Fibroblast of lung (primary cell): Measurements from ENCODE around the gene FBXO39. TPM values are rescaled to one million over a fixed set of nuclear protein-coding genes. Genes with fewer than 3 reads are reported as not detected.
A peak's percentile ranks its signal among the peaks of the same experiment; 100 is the strongest.

Experiments used
- DNase-seq, 2 donors: peaks; one replicate each; pipeline versions ENCODE4 v3.0.0 to v3.0.0-alpha.2; 2010; ENCODE audit warnings: low read depth in 2 of 2
- H2AFZ ChIP-seq: 2 replicates; pipeline ENCODE4 v1.5.1; 2012; ENCODE audit warnings: low read length, control low read depth, inconsistent platforms
- H3K27ac ChIP-seq: 2 replicates; pipeline ENCODE4 v1.5.1; 2011; ENCODE audit warnings: low read length, control low read depth; ENCODE audit not compliant: insufficient read depth
- H3K27me3 ChIP-seq: 2 replicates; pipeline ENCODE4 v1.5.1; 2011; ENCODE audit warnings: mild to moderate bottlenecking, low read length; ENCODE audit not compliant: control insufficient read depth, insufficient read depth
- H3K36me3 ChIP-seq: 2 replicates; pipeline ENCODE4 v1.5.1; 2011; ENCODE audit warnings: low read length; ENCODE audit not compliant: control insufficient read depth, insufficient read depth
- H3K4me1 ChIP-seq: 2 replicates; pipeline ENCODE4 v1.5.1; 2011; ENCODE audit warnings: low read length; ENCODE audit not compliant: control insufficient read depth, insufficient read depth; ENCODE audit errors: extremely low read depth
- H3K4me2 ChIP-seq: 2 replicates; pipeline ENCODE4 v1.5.1; 2011; ENCODE audit warnings: low read length, control low read depth; ENCODE audit not compliant: insufficient read depth; ENCODE audit errors: extremely low read depth
- H3K4me3 ChIP-seq, 4 experiments: fragments of 200-600 bp in 1 of 4; sonication (generic) in 1 of 4; replicated peaks in 1 of 4; 2 replicates each; pipeline ENCODE4 v1.5.1; 2011 to 2016; ENCODE audit warnings: low read length in 4 of 4, low read depth in 3 of 4, mild to moderate bottlenecking in 3 of 4, control low read depth in 2 of 4, inconsistent platforms in 1 of 4, mixed read lengths in 1 of 4; ENCODE audit not compliant: insufficient read depth in 1 of 4; ENCODE audit errors: control extremely low read depth in 1 of 4
- H3K79me2 ChIP-seq: 2 replicates; pipeline ENCODE4 v1.5.1; 2012; ENCODE audit warnings: mild to moderate bottlenecking, low read length, inconsistent platforms; ENCODE audit not compliant: control insufficient read depth, insufficient read depth
- H3K9ac ChIP-seq: 2 replicates; pipeline ENCODE4 v1.5.1; 2011; ENCODE audit warnings: mild to moderate bottlenecking, low read length, control low read depth; ENCODE audit not compliant: insufficient read depth
- H3K9me3 ChIP-seq: 2 replicates; pipeline ENCODE4 v1.5.1; 2012; ENCODE audit warnings: low read depth, low read length; ENCODE audit not compliant: control insufficient read depth, insufficient read depth
- H4K20me1 ChIP-seq: 2 replicates; pipeline ENCODE4 v1.5.1; 2011; ENCODE audit warnings: low read length; ENCODE audit not compliant: control insufficient read depth, insufficient read depth; ENCODE audit errors: extremely low read depth
- EZH2 ChIP-seq: IDR thresholded peaks from 2 replicates; pipeline ENCODE4 v1.5.1; 2012; ENCODE audit warnings: low read length, control low read depth, mild to moderate bottlenecking; ENCODE audit errors: missing control alignments
- polyA plus RNA-seq, 2 donors: library from polyadenylated mRNA; depleted of rRNA in 1 of 2; stranded (reverse) in 1 of 2; unstranded in 1 of 2; fragments of >200 nt; gene quantifications; 2 replicates each; pipeline ENCODE4 v1.2.1, GENCODE V29; 2011 to 2012; ENCODE audit warnings: missing spikeins in 1 of 2
- total RNA-seq: library from RNA; depleted of rRNA; stranded (reverse); fragments of >200 nt; gene quantifications from 2 replicates; pipeline ENCODE4 v1.2.1, GENCODE V29; 2014
- TF ChIP-seq, protein P1 (sequence below), 2 donors: IDR thresholded peaks in 1 of 2; conservative IDR thresholded peaks in 1 of 2; 1 replicate in 1 of 2; 2 replicates in 1 of 2; pipeline ENCODE4 v1.5.1; 2011 to 2012; ENCODE audit warnings: low read length in 2 of 2, control low read depth in 1 of 2, inconsistent platforms in 1 of 2, low read depth in 1 of 2, mild to moderate bottlenecking in 1 of 2

Gene FBXO39
- total and polyA plus RNA-seq, 2 donors (not counting 1 experiment from before 2014, with no cell fraction given), result 0.10 to 0.66 TPM

DNA sequence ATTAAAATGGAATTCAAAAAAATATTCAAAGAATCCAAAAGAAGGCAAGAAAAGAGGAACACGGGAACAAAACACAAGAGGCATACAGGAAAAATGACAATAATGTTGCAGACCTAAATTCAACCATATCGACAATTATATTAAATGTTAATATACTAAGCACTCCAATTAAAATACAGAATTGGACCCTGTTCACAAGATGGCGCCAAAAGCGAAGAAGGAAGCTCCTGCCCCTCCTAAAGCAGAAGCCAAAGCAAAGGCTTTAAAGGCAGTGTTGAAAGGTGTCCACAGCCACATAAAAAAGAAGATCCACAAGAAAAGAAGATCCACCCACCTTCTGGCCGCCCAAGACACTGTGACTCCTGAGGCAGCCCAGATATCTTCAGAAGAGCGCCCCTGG, 26.5 kb upstream of the FBXO39 start:
- Histone ChIP-seq H3K4me1 (peaks cover 17% of the 10 kb centered on the region), H3K9ac (no peak overlapping the region), H3K79me2 (no peaks in the 10 kb centered on the region), H3K27ac (no peak overlapping the region), H4K20me1 (no peaks in the 10 kb centered on the region), H3K4me2 (no peak overlapping the region), H3K27me3 (no peaks in the 10 kb centered on the region), H3K4me3 (no peak overlapping the region), H3K36me3 (no peaks in the 10 kb centered on the region), H2AFZ (no peak overlapping the region), H3K9me3 (no peaks in the 10 kb centered on the region)
- DNase-seq, result peak in 1 of 2 donors; percentile 9
- TF ChIP-seq, protein P1, sequence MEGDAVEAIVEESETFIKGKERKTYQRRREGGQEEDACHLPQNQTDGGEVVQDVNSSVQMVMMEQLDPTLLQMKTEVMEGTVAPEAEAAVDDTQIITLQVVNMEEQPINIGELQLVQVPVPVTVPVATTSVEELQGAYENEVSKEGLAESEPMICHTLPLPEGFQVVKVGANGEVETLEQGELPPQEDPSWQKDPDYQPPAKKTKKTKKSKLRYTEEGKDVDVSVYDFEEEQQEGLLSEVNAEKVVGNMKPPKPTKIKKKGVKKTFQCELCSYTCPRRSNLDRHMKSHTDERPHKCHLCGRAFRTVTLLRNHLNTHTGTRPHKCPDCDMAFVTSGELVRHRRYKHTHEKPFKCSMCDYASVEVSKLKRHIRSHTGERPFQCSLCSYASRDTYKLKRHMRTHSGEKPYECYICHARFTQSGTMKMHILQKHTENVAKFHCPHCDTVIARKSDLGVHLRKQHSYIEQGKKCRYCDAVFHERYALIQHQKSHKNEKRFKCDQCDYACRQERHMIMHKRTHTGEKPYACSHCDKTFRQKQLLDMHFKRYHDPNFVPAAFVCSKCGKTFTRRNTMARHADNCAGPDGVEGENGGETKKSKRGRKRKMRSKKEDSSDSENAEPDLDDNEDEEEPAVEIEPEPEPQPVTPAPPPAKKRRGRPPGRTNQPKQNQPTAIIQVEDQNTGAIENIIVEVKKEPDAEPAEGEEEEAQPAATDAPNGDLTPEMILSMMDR (conservative IDR thresholded peaks at IDR 0.05 in 1 of 2, IDR thresholded peaks at IDR 0.05 in 1 of 2; ENCODE audit: low read depth in 1 of 2, low read length in 2 of 2), result no peak
- TF ChIP-seq EZH2, result no peak

DNA sequence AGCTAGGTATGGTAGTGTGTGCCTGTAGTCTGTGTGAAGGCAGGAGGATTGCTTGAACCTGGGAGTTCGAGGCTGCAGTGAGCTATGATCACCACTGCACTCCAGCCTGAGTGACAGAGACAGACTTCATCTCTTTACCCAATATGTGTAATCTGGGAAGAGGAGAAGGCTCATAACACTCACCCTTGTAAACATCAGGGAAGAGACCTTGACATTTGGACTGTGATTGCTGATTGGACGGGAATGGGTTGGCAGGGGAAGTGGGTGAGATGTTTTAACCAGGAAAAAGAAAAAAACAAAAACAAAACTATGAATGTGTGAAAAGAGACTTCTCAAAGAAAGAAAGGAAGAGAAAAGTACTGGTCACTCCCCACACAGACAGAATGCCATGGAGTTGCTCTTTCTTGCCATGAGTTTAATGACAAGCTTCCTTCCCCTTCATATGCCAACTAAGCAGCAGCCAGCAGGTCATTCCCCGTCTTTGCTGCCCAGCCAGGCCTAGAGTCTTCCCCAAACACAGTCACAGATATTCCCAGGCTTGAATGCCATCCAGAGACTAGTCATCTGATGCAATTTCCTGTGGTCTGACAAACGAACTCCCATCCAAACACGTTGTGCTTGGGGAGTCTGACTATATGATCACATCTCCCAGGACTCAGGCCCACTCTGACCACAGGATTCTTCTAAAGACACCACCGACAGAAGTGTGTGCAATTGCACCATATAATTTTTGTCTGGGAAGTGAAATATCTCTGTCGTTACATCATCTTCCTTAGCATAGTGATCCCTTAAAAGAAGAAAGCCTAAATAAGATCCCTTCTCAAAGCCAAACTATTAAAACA, 23.7 kb upstream of the FBXO39 start:
- Histone ChIP-seq H3K4me3 (no peak overlapping the region), H3K79me2 (no peaks in the 10 kb centered on the region), H3K9me3 (no peaks in the 10 kb centered on the region), H2AFZ (peak overlapping the region; percentile 48), H3K27me3 (no peaks in the 10 kb centered on the region), H4K20me1 (no peaks in the 10 kb centered on the region), H3K36me3 (no peaks in the 10 kb centered on the region), H3K4me1 (peaks cover 27% of the 10 kb centered on the region), H3K4me2 (peak overlapping the region; percentile 64), H3K27ac (peak overlapping the region; percentile 96), H3K9ac (no peak overlapping the region)
- peak; percentile 98 to 100 for DNase-seq
- TF ChIP-seq EZH2, result no peak
- TF ChIP-seq, protein P1 (conservative IDR thresholded peaks at IDR 0.05 in 1 of 2, IDR thresholded peaks at IDR 0.05 in 1 of 2; ENCODE audit: low read depth in 1 of 2, low read length in 2 of 2), result no peak

DNA sequence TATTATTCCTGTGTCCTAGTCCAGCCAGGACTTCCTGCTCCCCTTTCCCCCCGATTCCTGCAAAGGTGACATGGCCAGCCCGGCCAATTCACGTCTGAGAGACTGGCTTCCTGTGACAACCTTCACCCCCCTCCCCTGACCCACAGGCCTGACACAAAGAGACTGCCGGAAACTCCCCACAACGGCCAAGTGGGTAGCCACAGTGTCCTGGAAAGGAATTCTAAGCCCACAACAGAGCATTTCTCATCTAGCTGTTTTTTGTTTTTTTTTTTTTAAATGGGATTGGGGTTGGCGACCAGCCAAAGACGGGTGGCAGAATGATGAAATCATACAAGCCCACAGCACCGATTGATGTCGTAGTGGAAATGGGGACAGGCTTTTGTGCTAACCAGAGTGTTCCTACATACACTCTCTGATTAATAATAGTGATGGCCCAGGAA, 23.0 kb upstream of the FBXO39 start:
- Histone ChIP-seq H3K27me3 (no peaks in the 10 kb centered on the region), H3K36me3 (no peaks in the 10 kb centered on the region), H3K4me2 (peak overlapping the region; percentile 64), H4K20me1 (no peaks in the 10 kb centered on the region), H3K9ac (peak overlapping the region; percentile 44), H3K4me3 (peak overlapping the region in 1 of 4 experiments; percentile 8), H3K4me1 (peaks cover 27% of the 10 kb centered on the region), H3K9me3 (no peaks in the 10 kb centered on the region), H3K27ac (peak overlapping the region; percentile 96), H2AFZ (no peak overlapping the region), H3K79me2 (no peaks in the 10 kb centered on the region)
- DNase-seq, result peak; percentile 69 to 94
- TF ChIP-seq, protein P1 (conservative IDR thresholded peaks at IDR 0.05 in 1 of 2, IDR thresholded peaks at IDR 0.05 in 1 of 2; ENCODE audit: low read depth in 1 of 2, low read length in 2 of 2), result no peak
- no peak for TF ChIP-seq EZH2
